A204.1 (cell line): ENCODE results near the gene ITPR1.

Experiments
- FAIRE-seq: peaks from 2 replicates; lab custom pipeline; 2012; peaks lifted over from hg19 to GRCh38; lab: Jason Lieb, UNC

Gene ITPR1

DNA sequence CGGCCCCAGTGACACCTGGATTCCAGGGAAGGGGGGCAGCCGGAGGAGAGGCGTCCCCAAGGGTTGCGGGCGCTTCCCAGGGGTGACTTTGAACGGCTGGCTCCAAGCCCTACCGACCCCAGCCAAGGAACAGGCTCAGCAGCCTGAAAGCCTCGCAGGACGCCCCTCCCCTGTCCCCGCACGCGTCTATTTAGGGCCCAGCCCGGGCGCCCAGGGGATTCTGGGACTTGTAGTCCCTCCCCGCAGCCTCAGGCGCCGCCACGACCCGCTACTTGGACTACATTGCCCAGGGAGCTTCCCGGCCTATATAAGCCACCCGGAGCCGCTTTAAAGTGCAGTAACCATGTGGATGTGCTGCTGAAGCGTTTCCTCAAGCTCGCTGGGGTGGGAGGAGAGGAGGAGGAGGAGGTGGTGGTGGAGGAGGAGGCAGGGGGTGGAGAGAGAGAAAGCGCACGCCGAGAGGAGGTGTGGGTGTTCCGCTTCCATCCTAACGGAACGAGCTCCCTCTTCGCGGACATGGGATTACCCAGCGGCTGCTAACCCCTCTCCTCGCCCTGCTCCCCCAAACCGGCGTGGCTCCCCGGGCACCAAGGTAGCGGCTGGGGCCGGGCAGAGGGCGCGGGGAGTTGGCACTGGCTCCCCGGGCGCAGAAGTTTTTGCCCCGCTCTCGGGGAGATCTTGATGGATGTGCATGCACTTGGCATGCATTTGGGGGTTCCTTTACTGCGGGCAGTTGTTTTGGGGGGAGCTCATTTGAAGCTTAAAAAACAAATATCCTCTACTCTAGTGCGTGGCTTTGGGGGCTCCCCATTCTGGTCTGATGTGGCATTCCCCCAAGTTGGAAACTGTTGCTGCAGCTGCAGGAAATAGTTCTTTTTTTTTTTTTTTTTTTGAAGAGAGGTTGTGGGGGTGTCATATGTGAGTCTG, at the start of gene ITPR1:
ITPR1 (plus strand) TSS at position 335 of the 927 bp plus-strand sequence. CDS start 23,144 bp downstream, outside the sequence.
- FAIRE-seq: peak; percentile 94

DNA sequence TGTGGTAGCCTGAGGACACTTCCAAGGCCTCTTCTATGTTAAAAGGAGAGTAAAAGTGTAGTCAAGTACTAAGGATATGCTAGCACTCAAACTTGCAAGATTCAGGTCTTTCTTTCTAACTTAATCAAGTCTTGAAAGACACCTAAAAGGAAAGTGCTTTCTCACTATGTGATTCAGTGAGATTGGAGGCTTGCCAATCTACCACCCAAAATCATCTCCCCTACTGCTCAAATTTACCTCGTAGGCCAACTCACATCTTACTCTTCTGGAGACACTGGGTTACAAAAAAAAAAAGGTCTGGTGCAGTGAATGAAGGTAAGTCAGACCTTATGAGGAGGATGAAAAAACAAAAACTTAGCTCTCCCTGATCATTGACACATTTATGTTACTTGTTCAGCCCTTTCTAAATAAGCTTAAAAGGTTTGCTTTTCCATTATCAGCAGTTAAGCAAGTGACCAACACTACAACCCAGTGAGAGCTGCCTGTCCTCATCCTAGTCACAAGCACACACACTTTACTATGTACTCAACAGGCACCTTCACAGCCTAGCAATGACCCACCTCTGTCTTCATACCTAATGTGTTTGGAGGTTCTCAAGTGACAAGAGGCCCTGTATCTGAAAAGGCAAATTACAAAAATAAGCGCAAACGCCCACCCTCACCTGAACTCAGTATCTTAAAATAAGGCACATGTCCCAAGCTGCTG, 45.7 kb upstream of the ITPR1 start:
- FAIRE-seq: no peak

- no peak for FAIRE-seq
Measured at GRCh38 chr3:4448187-4448586, 45.0 kb upstream of the ITPR1 start.

GRCh38 chr3:4449043-4449805, 43.9 kb upstream of the ITPR1 start:
- no peak for FAIRE-seq

GRCh38 chr3:4454142-4454541, 39.0 kb upstream of the ITPR1 start:
- FAIRE-seq: no peak

GRCh38 chr3:4456780-4457179, 36.4 kb upstream of the ITPR1 start:
- peak; percentile 96 for FAIRE-seq

- no peak for FAIRE-seq
Measured at GRCh38 chr3:4458961-4459360, 34.2 kb upstream of the ITPR1 start.

GRCh38 chr3:4460334-4460733, 32.8 kb upstream of the ITPR1 start:
- FAIRE-seq: no peak

DNA sequence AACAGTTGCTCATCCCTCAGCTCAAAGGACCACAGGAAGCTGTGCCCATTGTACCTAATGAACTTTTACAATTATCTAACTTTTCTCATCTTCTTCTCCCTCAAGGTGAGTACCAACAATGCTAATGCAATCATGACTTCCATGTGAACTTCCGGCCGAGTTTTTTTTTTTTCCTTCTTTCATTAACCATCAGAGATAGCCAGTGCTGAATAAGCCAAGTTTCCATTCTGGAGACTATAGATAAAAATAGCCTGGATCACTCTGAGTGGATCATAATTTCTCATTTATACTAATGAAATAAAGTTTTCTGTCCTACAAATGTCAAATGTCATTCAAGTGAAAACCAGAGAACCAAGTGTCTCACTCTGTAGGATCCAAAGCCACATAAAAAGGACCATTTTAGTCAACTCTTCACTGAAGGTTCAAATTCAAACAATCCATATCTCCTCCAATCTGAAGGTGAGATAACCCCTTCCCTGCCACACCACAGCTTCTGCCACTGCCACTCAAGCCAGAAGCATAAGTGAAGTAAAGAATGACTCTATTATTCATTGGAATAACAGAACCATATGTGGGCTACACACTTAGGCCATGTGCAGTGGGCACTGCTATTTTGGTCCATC, 31.6 kb upstream of the ITPR1 start:
- no peak for FAIRE-seq

DNA sequence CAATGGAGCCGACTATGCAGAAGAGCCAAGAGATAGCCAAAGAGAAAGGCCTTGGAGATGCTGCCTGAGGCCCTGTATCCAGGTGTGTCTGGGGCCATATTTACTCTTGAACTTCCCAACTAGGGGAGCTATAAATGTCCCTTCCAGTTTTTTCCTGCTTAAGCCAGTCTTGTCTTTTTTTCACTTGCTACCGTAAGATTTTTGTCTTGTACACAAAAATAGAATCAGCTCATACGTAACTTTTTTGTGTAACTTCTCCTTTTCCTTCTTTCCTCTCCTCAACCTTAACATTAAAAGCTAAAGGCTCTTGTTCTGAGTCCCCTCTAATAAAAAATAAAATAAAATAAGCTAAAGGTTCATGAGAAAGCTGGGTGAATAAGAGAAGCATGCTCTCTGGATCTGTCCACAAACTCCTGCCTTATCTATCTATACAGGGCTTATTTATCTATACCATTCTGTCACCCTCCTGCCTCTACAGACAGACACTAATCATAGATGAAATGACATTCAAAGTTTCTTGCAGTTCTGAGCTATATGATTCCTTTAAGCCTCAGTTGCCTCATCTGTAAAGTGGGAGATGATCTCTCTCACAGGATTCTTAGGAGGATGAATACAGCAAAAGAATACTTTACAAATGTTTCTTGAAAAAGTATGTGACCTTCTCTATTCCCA, 30.6 kb upstream of the ITPR1 start:
- no peak for FAIRE-seq

- no peak for FAIRE-seq
Measured at GRCh38 chr3:4464576-4464975, 28.6 kb upstream of the ITPR1 start.

- FAIRE-seq: no peak
Measured at GRCh38 chr3:4466741-4467521, 26.2 kb upstream of the ITPR1 start, which contains the start of gene SUMF1. TSS of gene SUMF1 (minus strand) at chr3:4467269. CDS start at chr3:4467245, 24 bp downstream.

- FAIRE-seq: no peak
Measured at GRCh38 chr3:4467522-4467867, 25.7 kb upstream of the ITPR1 start.

GRCh38 chr3:4471907-4472306, 21.2 kb upstream of the ITPR1 start:
- FAIRE-seq: no peak

DNA sequence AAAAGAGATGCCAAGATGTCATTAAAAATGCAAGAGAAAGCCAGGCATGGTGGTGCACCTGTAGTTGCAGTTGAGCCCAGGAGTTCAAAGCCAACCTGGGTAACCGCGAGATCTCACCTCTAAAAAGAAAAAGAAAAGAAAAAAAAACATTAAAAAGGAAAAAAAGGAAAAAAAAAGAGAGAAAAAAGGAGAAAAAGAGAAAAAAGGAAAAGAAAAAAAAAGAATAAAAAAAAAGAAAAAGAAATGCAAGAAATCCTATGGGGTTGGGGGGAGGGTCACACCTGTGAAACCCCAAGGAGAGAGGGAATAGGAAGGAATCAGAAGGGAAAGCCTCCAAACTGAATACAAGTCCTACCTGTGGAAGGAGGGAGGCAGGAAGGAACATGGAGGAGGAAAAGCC, 20.8 kb upstream of the ITPR1 start:
- no peak for FAIRE-seq

- FAIRE-seq: no peak
Measured at GRCh38 chr3:4472766-4473165, 20.4 kb upstream of the ITPR1 start.

GRCh38 chr3:4474683-4475490, 18.3 kb upstream of the ITPR1 start:
- no peak for FAIRE-seq

DNA sequence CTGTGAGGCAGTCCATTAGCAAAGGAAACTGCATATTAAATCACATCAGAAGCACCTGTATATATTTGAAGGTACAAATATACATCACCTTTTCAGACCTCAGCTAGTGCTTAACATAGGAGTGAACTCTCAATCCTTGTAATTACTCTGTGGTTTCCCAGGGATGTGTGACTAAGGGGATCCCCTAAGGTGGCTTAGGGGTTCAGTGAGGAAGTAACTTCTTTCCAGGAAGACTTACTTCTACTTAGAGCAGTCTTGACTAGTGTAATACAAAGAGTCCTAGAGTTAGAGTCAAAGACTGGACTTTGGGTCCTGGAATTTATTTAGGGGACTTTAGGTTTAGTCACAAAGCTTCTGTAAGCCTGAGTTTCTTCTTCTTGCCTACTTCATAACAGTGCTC, 17.3 kb upstream of the ITPR1 start:
- FAIRE-seq: no peak

DNA sequence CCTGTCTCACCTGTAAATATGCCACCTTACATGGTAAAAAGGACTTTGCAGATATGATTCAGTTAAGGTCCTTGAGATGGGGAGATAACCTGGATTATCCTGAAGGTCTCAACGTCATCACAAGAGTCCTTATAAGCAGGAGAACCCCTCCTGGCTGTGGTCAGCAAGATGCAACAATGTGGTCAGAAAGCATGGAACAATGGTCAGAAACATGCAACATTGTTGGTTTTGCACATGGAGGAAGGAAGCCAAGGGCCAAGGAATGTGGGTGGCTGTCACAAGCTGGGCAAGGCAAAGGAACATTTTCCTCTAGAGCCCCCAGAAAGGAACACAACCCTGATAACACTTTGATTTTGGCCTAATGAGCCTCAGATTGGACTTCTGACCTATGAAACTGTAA, 16.7 kb upstream of the ITPR1 start:
- no peak for FAIRE-seq

DNA sequence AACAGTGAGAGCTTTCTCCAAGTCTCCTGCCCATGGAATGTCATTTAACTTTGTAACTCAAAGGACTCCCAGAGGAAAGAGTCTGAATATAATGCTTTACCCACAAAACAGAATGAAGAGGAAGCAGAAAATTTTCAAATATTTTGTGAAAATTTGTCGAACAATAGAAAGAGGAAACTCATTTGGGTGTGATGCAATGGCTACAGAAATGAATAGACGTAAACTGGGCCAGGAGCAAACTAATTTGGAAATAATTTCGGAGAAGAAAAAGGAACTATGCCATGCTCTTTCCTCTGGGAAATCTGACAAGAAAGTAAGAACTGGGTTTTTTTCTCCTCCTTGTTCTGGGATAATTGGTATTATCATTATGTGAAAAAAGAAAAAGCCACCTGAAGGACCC, 14.9 kb upstream of the ITPR1 start:
- FAIRE-seq: no peak
